Esophagus squamous epithelium (tissue), 4 donors: ENCODE measurements around the gene SLC27A2.

Experiments
- POLR2A ChIP-seq, 4 donors: fragments of 450-650 bp; IDR thresholded peaks; one replicate each; pipeline ENCODE4 v1.6.1; 2017; ENCODE audit warnings: antibody characterized with exemption in 4 of 4, mild to moderate bottlenecking in 4 of 4, moderate library complexity in 3 of 4
- TF ChIP-seq, protein P1 (sequence below), 6 experiments: fragments of 450-650 bp in 4 of 6; fragments of 200-600 bp in 2 of 6; sonication (generic) in 2 of 6; IDR thresholded peaks; one replicate each; pipeline ENCODE4 v1.5.1; 2016 to 2019; ENCODE audit warnings: antibody characterized with exemption in 6 of 6, mild to moderate bottlenecking in 4 of 6, moderate library complexity in 4 of 6

- TF ChIP-seq, protein P1, sequence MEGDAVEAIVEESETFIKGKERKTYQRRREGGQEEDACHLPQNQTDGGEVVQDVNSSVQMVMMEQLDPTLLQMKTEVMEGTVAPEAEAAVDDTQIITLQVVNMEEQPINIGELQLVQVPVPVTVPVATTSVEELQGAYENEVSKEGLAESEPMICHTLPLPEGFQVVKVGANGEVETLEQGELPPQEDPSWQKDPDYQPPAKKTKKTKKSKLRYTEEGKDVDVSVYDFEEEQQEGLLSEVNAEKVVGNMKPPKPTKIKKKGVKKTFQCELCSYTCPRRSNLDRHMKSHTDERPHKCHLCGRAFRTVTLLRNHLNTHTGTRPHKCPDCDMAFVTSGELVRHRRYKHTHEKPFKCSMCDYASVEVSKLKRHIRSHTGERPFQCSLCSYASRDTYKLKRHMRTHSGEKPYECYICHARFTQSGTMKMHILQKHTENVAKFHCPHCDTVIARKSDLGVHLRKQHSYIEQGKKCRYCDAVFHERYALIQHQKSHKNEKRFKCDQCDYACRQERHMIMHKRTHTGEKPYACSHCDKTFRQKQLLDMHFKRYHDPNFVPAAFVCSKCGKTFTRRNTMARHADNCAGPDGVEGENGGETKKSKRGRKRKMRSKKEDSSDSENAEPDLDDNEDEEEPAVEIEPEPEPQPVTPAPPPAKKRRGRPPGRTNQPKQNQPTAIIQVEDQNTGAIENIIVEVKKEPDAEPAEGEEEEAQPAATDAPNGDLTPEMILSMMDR (IDR thresholded peaks at IDR 0.05) = peak in 1 of 6 experiments; percentile 11
- no peak for TF ChIP-seq POLR2A (IDR thresholded peaks at IDR 0.05)
These were observed 15.8 kb upstream of the SLC27A2 start for GRCh38 chr15:50166216-50166615.
